C1 segment of cervical spinal cord (tissue), 14 donors: ENCODE results near the gene SLC16A10.
"Not testable (repeated sequence)": the region's sequence is repeated elsewhere in the genome, so short reads cannot be mapped to it uniquely, and the experiment has no call there.

Experiments used
- DNase-seq, 14 donors: peaks; one replicate each; lab custom pipeline; 2025; lab: John Stamatoyannopoulos, UW

SLC16A10 gene

DNA sequence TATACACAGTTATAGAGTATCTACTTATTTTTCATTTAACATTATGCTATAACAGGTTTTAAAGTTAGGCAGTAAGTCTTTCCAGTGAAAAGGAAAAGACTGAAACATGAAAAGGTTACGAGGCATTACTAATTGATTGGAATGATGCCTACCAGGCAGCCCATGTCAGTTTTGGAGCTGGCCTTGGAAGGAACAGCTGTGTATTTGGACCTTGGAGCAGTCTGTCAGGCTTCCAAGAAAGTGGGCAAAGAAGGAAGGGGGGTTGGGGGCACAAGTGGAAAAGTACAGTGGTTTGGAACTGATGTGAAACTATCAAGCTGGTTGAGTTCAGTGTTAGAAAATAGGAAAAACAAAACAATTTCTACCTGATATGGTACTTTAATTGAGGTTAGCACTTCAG is 41.7 kb downstream of the SLC16A10 start:
- DNase-seq: peak in 6 of 14 donors; percentile 3 to 46 (median 11)

DNA sequence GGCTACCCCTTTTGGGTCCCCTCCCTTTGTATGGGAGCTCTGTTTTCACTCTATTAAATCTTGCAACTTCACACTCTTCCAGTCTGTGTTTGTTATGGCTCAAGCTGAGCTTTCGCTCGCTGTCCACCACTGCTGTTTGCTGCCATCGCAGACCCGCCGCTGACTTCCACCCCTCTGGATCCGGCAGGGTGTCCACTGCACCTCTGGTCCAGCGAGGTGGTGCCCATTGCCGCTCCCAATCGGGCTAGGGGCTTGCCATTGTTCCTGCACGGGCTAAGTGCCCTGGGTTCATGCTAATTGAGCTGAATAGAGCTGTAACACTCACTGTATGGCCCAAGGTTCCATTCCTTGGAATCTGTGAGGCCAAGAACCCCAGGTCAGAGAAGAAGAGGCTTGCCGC is 43.7 kb downstream of the SLC16A10 start:
- DNase-seq: not testable (repeated sequence)

DNA sequence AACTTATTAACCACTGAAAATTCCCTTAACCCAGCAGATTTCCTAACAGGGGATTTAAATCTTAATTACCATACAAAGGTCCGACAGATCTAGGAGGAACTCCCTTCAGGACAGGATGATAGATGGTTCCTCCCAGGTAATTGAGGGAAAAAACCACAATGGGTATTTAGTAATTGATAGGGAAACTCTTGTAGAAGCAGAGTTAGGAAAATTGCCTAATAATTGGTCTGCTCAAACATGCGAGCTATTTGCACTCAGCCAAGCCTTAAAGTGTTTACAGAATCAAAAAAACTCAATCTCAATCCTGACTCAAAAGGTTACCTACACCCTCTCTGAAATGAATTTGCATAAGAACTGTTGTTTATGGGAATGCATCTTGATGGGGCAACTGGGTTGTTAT is 45.4 kb downstream of the SLC16A10 start:
- DNase-seq: not testable (repeated sequence)

DNA sequence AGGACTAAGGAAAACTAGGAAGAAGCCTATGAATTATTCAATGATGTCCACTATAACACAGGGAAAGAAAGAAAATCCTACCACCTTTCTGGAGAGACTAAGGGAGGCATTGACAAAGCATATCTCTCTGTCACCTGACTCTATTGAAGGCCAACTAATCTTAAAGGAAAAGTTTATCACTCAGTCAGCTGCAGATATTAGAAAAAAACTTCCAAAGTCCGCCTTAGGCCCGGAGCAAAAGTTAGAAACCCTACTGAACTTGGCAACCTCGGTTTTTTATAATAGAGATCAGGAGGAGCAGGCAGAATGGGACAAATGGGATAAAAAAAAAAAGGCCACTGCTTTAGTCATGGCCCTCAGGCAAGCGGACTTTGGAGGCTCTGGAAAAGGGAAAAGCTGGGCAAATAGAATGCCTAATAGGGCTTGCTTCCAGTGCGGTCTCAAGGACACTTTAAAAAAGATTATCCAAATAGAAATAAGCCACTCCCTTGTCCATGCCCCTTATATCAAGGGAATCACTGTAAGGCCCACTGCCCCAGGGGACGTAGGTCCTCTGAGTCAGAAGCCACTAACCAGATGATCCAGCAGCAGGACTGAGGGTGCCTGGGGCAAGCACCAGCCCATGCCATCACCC is 47.0 kb downstream of the SLC16A10 start:
- not testable (repeated sequence) for DNase-seq

DNA sequence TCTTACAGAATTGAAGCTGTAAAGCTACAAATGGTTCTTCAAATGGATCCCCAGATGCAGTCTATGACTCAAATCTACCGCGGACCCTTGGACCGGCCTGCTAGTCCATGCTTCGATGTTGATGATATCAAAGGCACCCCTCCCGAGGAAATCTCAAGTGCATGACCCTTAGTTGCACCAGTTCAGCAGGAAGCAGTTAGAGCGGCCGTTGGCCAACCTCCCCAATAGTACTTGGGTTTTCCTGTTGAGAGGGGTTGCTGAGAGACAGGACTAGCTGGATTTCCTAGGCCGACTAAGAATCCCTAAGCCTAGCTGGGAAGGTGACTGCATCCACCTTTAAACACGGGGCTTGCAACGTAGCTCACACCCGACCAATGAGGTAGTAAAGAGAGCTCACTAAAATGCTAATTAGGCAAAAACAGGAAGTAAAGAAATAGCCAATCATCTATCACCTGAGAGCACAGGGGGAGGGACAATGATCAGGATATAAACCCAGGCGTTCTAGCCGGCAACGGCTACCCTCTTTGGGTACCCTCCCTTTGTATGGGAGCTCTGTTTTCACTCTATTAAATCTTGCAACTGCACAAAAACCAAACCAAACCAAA is 50.3 kb downstream of the SLC16A10 start:
- not testable (repeated sequence) for DNase-seq

DNA sequence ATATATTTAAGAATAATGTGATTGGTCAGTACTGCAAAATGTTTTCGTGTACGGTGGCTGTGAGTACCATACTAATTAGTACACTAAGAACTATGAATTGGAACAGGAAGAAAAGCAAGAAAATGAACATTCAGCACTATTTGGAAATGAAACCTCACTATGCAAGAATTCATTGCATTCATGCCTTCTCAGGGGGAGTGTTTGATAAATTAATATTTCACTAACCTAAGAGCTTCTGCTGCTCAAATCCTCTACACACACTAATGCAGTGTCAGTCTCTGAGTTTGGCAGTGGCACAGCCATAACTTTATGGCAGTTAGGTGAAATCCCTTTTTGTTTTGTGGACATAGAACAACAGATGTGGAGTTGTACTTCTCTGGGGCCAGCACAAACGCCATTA is 60.1 kb downstream of the SLC16A10 start:
- DNase-seq: no peak

DNA sequence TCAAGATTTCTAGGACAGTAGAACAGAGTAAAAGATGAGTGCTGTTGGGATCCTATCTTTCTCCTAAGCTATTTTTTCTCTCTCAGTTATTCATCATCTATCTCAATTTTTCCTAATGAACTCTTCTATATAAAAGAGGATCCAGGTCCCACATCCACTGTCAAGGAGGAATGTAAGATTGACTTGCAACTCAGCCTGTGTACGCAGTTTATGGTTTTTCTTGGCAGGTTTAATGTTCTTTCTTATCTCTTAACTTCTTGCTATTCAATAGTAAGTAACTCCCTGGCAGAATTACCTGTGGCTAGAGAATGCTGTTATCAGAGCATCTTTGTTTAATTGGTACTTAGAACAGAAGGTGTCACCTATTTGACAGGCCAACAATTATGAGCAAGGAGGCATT is 60.8 kb downstream of the SLC16A10 start:
- DNase-seq: no peak

DNA sequence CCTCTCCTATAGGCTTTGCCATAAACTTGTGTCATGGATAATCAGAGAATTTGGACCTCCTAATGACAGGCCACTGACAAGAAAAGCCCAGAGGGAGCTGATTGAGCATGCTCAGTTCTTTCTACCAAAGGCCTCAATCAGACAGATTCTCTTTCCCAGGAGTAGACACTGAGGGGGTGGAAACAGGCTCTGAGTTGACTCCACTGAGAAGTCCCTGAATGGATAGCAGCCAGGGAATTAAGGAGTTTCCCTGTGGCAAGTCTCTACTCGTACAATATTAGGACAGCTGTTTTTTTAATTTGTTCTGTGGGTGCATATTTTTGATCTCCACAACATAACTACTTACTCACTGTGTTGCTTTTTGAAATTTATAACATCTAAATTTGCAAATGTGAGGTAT is 63.3 kb downstream of the SLC16A10 start:
- no peak for DNase-seq

DNA sequence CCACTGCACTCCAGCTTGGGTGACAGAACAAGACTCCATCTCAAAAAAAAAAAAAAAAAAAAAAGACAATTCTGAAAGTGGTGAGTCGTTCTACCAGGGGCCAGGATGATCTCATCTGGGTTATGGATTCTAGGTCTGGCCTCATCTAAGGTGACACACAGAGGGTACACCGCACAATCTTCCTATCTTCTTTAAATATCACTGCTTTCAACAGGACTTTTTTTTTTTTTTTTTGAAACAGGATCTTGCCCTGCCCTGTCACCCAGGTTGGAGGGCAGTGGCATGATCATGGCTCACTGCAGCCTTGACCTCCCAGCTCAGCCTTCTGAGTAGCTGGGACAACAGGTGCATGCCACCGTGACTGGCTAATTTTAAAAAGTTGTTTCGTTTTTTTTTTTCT is 67.7 kb downstream of the SLC16A10 start:
- no peak for DNase-seq

DNA sequence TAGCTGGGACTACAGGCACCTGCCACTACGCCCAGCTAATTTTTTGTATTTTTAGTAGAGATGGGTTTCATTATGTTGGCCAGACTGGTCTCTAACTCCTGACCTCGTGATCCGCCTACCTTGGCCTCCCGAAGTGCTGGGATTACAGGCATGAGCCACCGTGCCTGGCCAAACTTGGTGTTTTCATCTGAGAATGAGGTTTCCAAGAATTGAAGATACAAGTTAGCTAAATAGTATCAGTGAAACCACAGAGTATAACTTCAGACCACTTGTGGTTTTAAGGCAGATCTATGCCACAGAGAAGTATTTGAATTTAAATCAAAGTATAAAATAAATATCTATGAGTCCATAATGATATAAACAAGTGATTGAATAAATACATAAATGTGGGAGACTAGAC is 70.1 kb downstream of the SLC16A10 start:
- no peak for DNase-seq

DNA sequence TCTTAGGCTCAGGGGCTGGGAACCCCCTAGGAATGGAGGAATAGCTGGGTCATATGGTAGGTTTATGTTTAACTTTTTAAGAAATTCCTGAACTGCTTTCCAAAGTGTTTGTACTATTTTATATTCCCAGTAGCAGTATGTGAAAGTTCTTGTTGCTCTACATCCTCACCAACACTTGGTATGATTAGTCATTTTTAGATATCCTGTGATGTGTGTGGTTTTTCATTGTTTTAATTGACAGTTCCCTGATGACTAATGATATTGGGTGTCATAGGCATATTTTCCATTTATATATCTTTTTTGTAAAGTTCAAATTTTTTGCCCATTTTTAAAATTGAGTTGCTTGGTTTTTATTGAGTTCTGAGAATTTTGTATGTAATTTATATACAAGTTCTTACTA is 72.3 kb downstream of the SLC16A10 start:
- no peak for DNase-seq

DNA sequence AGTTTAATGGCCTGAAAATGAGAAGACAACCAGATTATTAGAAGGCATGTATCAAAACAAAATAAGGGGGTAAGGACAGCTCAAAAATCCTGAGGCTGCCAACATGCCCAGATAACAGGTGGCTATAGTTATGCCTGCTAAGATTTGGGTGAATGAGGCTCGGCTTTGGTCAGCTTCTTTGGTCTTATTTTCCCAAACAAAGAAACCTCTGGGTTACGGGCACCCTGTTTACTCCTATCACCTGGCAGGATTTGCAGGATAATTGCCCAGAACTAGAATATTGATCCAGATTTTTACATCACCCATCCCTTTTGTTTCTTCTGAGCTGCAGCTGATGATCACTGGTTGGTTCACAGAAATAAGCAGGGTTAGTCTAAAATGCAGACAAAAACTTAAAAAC is 74.3 kb downstream of the SLC16A10 start:
- DNase-seq: no peak

DNA sequence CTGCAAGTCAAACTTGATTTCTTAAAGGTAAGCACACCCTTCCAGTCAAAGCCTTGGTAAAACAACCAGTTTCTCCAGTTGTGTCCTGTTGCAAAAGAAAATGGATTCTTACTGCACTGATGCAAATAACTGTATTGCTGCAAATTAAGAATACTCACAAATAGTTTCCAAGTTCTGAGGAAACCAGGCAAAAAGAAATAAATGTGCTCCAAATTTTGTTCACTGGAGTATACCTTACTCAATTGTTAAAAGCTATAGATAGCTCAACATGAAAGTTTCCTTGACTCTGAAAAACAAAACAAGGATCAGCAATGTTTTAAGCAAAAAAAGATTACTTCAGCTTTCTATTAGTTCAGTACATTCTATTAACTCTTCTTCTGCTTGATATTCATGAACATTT is 75.2 kb downstream of the SLC16A10 start:
- DNase-seq: no peak

DNA sequence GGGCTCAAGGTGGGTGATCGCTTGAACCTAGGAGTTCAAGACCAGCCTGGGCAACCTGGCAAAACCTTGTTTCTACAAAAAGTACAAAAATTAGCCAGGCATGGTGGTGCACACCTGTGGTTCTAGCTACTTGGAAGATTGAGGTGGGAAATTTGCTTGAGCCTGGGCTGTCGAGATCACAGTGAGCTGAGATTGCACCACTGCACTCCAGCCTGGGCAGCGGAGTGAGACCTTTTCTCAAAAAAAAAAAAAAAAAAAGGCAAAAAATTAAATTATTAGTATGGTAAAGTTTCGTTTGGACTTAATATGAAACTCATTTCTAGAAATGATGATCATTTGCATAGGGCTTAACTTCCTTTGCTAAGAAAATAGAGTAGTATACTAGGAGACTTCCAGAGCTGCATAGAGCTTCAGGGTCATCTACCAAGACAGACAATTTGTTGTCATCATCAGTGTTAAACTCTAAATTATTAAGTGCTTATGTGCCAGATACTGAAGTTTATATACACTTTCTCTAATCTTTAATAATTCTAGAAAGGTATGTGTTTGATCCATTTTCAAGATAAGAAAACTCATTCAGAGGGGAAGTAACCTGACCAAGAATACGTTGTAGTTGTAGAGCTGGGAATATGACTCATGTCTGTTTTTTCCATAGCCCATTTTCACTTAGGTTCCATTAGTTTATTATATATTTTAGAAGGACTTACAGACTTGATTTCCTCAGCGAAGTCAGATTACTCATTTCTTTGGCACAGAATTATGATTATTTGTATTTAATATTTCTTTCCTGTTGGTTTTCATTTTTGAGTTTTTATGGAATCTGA is 84.5 kb downstream of the SLC16A10 start:
- no peak for DNase-seq

DNA sequence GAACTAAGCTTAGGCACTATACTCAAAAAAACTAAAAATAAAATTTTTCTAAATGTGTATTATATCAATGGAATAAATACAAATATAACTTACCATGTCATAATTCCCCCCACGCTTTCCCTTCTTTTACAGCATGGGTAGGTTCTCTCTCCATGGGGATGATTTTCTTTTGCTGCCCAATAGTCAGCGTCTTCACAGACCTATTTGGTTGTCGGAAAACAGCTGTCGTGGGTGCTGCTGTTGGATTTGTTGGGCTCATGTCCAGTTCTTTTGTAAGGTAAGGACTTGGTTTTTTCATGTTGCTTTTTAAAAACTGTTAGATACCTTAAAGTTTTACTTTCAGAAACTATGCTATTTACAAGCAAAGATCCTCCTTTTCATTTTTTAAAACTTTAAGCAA is 85.3 kb downstream of the SLC16A10 start:
- DNase-seq: no peak

DNA sequence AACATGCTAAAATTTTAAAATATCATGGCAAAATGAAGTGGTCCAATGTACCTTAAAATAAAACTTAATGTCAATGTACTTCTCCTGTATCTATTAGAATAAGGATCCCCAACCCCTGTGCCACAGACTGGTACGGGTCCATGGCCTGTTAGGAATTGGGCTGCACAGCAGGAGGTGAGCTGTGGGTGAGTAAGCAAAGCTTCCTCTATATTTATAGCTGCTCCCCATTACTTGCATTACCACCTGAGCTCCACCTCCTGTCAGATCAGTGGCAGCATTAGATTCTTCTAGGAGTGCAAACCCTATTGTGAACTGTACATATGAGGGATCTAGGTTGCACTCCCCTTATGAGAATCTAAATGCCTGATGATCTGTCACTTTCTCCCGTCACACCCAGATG is 86.0 kb downstream of the SLC16A10 start:
- DNase-seq: peak in 1 of 14 donors; percentile 7

DNA sequence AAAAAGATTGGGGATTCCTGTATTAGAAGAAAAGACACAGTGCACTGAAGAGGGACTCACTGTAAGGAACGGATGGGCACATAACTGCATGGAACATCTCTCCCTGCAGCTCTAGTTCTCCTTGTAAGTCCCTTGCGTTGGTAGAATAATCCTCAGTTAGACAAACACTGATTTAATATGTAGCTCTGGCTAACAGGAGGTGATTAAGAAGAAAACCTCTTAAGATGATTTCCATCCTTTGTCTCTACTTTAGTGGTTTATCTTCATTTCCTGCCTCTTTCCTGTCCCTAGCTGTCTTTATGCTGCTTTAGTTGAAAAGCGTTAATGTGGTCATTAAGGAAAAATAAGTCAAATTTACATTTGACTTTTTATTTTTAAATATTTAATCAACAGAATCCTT is 86.6 kb downstream of the SLC16A10 start:
- DNase-seq: no peak

DNA sequence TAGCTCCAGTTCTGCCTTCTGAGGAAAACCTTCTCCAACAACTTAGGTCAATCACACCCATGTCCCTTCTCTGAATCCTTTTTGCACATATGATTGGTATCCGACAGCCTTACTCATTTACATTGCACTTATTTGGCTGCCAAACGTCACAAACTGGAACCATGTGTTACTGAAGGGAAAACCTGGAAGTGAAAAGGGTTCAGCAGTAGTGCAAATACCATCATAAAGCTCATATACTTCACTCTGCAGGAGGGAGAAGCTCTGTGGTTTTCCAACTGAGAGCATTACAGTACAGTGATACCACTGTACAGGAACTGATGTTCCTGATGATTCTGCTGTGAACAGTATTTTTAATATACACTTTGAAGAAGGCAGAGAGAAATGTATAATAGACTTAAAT is 87.8 kb downstream of the SLC16A10 start:
- DNase-seq: no peak

DNA sequence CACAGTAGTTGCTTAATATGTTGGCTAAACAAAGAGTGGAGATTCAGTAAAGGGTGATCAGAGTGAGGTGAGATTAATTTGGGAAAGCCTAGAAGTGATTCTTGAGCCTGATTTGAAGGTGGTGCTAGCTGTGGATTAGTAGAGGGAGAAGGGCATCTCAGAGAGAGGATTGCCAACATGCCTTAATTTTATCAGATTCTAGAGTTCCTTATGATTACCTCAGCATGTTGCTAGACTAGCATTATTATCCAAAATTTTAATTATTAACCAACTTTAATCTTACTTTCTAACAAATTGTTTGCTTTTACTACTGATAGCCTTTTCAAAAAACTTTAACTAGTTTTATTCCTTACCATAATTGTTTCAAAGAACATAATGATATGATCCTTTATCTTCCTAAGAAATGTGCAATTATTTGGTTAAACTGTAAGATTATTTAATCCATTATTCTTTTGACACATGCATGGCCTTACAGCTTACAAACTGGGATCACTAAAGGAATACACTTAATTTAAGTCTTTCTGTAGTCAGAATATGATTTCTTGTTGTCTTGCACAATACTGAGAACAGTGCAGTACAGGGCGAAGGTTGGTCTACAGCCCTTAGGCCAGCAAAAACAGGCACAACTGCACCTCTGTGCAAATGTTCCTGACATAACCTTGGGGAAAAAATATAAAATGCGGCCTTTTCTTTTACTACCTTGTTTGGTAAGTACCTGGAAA is 88.9 kb downstream of the SLC16A10 start:
- no peak for DNase-seq

DNA sequence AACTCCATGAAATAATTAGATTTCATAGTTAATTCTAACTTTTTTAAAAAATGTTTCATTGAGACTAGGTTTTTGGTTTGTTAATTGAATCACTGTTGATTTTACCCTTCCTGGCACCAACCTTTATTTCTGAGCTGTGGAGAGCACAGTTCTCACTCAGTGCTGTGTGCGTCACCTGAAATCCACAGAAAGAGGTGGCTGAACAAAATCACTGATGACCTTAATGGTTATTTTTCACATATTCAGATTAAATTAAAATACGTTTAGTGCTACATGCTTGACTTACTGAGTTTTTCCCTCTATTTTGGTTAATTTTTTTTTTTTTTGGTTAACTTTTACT is 89.4 kb downstream of the SLC16A10 start:
- DNase-seq: no peak

DNA sequence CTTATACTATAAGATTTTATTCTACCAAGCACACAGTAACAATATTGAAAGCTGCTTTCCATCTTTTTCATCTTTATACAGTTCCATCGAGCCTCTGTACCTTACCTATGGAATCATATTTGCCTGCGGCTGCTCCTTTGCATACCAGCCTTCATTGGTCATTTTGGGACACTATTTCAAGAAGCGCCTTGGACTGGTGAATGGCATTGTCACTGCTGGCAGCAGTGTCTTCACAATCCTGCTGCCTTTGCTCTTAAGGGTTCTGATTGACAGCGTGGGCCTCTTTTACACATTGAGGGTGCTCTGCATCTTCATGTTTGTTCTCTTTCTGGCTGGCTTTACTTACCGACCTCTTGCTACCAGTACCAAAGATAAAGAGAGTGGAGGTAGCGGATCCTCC is 89.8 kb downstream of the SLC16A10 start:
- DNase-seq: no peak
